NCI-H774 (cell line): ENCODE data around the gene FXYD7.
A peak's percentile ranks its signal among the peaks of the same experiment; 100 is the strongest.

Source experiments
- DNase-seq: peaks from one replicate; lab custom pipeline; 2025; lab: John Stamatoyannopoulos, UW

FXYD7 gene

GRCh38 chr19:35110974-35111373 lies 32.1 kb upstream of the FXYD7 start:
- DNase-seq = no peak

- DNase-seq = no peak
Measured at GRCh38 chr19:35112995-35113688, 29.9 kb upstream of the FXYD7 start.

- DNase-seq = no peak
Measured at GRCh38 chr19:35114353-35115176, 28.5 kb upstream of the FXYD7 start.

GRCh38 chr19:35115177-35115951 lies 27.7 kb upstream of the FXYD7 start, which contains the start of gene FXYD3:
Gene FXYD3 (plus strand): TSS chr19:35115823. CDS start chr19:35119377, 3,554 bp downstream.
- DNase-seq = no peak

GRCh38 chr19:35116072-35116801 lies 26.8 kb upstream of the FXYD7 start:
- no peak for DNase-seq

GRCh38 chr19:35117116-35117515 lies 25.9 kb upstream of the FXYD7 start:
- no peak for DNase-seq

- no peak for DNase-seq
Measured at GRCh38 chr19:35117799-35118198, 25.3 kb upstream of the FXYD7 start.

GRCh38 chr19:35118268-35119020 lies 24.6 kb upstream of the FXYD7 start:
- no peak for DNase-seq

- no peak for DNase-seq
Measured at GRCh38 chr19:35119091-35119490, 24.0 kb upstream of the FXYD7 start.

GRCh38 chr19:35119578-35120155 lies 23.4 kb upstream of the FXYD7 start:
- no peak for DNase-seq

GRCh38 chr19:35120492-35120891 lies 22.6 kb upstream of the FXYD7 start:
- DNase-seq = no peak

GRCh38 chr19:35120898-35121297 lies 22.2 kb upstream of the FXYD7 start:
- DNase-seq = no peak

GRCh38 chr19:35122687-35123551 lies 20.1 kb upstream of the FXYD7 start:
- no peak for DNase-seq

- no peak for DNase-seq
Measured at GRCh38 chr19:35123573-35123972, 19.5 kb upstream of the FXYD7 start.

- peak; percentile 74 for DNase-seq
Measured at GRCh38 chr19:35124098-35125060, 18.7 kb upstream of the FXYD7 start.

GRCh38 chr19:35125270-35125717 lies 17.8 kb upstream of the FXYD7 start:
- no peak for DNase-seq

GRCh38 chr19:35125749-35126623 lies 17.1 kb upstream of the FXYD7 start:
- DNase-seq = no peak

GRCh38 chr19:35126624-35126959 lies 16.5 kb upstream of the FXYD7 start:
- no peak for DNase-seq
